HCT116 (cell line): Measurements from ENCODE around the gene TMEM98.
"Not testable (repeated sequence)": the region's sequence is repeated elsewhere in the genome, so short reads cannot be mapped to it uniquely, and the experiment has no call there.

Experiments used
- CEBPB ChIP-seq: IDR thresholded peaks from 2 replicates; pipeline ENCODE4 v1.6.1; 2012; ENCODE audit warnings: low read depth
- CTCF ChIP-seq, 3 experiments: fragments of 200-600 bp in 1 of 3; sonication (generic) in 1 of 3; IDR thresholded peaks in 2 of 3; conservative IDR thresholded peaks in 1 of 3; 2 replicates each; pipeline ENCODE4 v1.5.1; 2012 to 2017; ENCODE audit warnings: low read depth in 2 of 3, low read length in 2 of 3, antibody characterized with exemption in 1 of 3, borderline replicate concordance in 1 of 3, control low read depth in 1 of 3, mild to moderate bottlenecking in 1 of 3, mixed read lengths in 1 of 3, mixed run types in 1 of 3, moderate library complexity in 1 of 3; ENCODE audit not compliant: insufficient read depth in 1 of 3
- FOSL1 ChIP-seq: IDR thresholded peaks from 2 replicates; pipeline ENCODE4 v1.6.1; 2012; ENCODE audit warnings: low read depth
- JUND ChIP-seq: IDR thresholded peaks from 2 replicates; pipeline ENCODE4 v1.6.1; 2012
- POLR2A ChIP-seq: IDR thresholded peaks from 2 replicates; pipeline ENCODE4 v1.7.0; 2011; ENCODE audit warnings: borderline replicate concordance; ENCODE audit not compliant: insufficient read depth, insufficient read length; ENCODE audit errors: extremely low read depth
- POLR2AphosphoS5 ChIP-seq: IDR thresholded peaks from 2 replicates; pipeline ENCODE4 v1.6.1; 2011; ENCODE audit warnings: mild to moderate bottlenecking, low read depth, low read length, moderate library complexity
- RAD21 ChIP-seq: IDR thresholded peaks from 2 replicates; pipeline ENCODE4 v1.6.1; 2012; ENCODE audit warnings: low read depth, mild to moderate bottlenecking
- REST ChIP-seq: IDR thresholded peaks from 2 replicates; pipeline ENCODE4 v1.6.1; 2012; ENCODE audit warnings: low read depth
- ZBTB33 ChIP-seq: IDR thresholded peaks from 2 replicates; pipeline ENCODE4 v1.6.1; 2011; ENCODE audit warnings: mild to moderate bottlenecking, low read length, moderate library complexity; ENCODE audit not compliant: insufficient replicate concordance; ENCODE audit errors: extremely low read depth
- ZFX ChIP-seq: fragments of 450-650 bp; IDR thresholded peaks from 2 replicates; pipeline ENCODE4 v1.6.1; 2017

- TF ChIP-seq CEBPB; CTCF (IDR thresholded peaks at IDR 0.05 in 2 of 3, conservative IDR thresholded peaks at IDR 0.05 in 1 of 3; ENCODE audit: borderline replicate concordance in 1 of 3, insufficient read depth in 1 of 3, low read depth in 2 of 3, low read length in 2 of 3); POLR2AphosphoS5; ZFX; ZBTB33; POLR2A; JUND; FOSL1; RAD21; REST: not testable (repeated sequence)
Measured at GRCh38 chr17:32887410-32887809, 40.5 kb upstream of the TMEM98 start.
